Stimulated activated CD4-positive, alpha-beta T cell treated with anti-CD3 and anti-CD28 coated beads, TNF-alpha, amount 100 ng/mL, for 4 hours (primary cell): Measurements from ENCODE around the gene FRZB.

ENCODE experiments used
- DNase-seq, 3 experiments: peaks; one replicate each; pipeline ENCODE4 v3.0.0-alpha.2; 2020; ENCODE audit warnings: low read depth in 3 of 3

Gene FRZB

DNA sequence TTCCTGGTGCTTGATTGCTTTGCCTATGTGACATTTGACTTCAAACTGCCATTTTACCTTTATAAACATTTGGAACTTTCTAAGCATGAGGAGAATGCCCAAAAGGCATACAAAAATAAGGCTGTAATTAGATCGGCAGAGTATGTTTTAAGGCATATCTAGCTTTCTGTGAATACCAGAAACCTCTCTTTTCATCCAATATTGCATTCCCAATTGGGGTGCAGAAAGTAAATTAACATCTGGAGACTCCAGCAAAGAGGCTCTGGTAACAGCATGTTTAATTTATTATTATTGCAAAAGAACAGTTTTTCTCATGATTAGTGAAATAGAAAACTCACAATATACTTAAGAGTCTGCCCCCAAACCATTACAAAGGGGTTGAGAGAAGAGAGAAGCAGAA lies 32.1 kb downstream of the FRZB start:
- no peak for DNase-seq

- DNase-seq: no peak
Observed at GRCh38 chr2:182833084-182833854, 33.2 kb downstream of the FRZB start.

GRCh38 chr2:182831921-182832320 lies 34.5 kb downstream of the FRZB start:
- no peak for DNase-seq

GRCh38 chr2:182831101-182831500 lies 35.3 kb downstream of the FRZB start:
- no peak for DNase-seq

- no peak for DNase-seq
Observed at GRCh38 chr2:182827182-182827879, 39.1 kb downstream of the FRZB start.

DNA sequence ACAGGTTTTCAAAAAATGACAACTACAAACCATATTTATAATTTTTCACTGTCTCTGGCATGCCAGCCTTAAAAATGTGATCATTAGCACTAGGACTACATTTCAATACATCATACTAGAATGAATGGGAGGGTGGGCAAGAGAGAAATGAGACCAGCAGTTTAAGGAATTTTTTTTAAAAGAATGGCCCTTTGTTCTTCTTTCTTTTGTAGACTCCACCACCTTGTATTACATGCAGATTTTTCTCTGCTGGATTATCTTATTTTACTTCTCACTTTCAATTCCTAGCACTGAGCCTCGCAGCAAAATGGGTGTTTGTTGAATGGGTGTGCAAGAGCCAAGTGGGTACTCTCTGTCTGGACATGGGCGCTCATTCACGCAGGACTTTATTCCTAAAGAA lies 39.9 kb downstream of the FRZB start:
- no peak for DNase-seq

GRCh38 chr2:182826064-182826463 lies 40.4 kb downstream of the FRZB start:
- DNase-seq: no peak

DNA sequence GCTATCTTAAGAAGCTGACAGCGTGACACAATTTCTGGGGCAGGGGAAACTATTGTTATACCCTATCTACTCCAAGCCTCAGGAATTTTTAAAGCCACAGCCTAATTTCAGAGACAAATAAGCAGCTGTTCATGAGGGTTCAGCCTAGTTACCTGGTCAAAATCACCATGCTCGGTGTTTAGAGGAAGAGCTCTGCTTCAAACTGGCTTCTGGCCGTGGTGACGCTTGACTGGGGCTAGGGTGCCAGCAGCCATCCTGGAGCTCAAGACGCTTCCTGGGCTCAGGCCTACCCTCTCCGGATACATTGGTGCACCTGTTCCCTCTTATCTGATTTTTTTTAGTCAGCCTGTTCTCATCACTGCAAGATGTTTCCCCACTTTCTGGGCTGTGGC lies 41.7 kb downstream of the FRZB start:
- no peak for DNase-seq

DNA sequence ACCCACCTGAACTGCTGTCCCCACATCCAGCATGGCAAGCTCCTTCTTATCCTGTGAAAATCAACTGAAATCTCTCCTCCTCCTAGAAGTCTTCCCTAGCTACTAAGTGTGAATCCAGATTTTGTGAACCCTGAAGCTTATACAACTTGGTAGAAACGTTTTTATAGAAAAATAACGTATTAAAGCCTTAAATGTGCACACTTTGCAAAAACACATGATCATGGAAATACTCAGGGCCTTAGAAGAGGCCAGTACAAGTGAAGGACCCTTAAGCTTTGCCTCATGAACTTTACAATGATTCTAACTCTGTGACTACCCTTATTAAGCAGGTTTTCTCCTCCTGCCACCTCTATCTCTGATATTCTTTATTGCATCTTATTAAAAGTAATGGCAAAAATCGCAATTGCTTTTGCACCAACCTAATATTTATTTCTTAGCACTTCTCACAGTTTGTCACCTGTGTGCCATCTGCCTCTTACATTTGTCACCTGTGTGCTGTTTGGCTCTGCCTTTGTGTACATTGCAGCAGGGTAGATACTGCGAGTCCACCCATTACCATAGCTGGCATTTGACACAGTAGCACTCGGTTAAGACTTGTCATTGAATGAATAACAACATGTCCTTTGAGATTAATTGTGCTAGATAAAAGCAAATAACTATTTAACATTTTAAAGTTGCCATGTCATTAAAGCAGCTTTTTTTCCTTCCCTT lies 42.2 kb downstream of the FRZB start:
- no peak for DNase-seq

DNA sequence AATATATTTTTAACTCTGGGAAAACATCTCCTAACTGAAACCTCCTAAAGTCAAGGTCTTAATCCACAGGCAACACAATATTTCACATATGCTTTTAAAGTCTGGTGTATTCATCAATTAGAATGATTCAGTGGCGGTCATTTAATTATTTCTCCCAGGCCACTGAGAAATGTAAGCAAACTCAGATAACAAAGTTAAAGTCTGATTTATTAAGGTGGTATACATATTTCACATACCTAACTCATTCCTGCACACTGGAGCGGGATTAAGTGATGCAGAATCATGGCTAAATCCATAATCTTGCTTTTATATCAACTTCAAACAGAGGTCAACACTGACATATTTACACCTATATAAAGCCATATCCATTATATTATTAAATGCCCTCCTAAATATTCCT lies 43.7 kb downstream of the FRZB start:
- no peak for DNase-seq

DNA sequence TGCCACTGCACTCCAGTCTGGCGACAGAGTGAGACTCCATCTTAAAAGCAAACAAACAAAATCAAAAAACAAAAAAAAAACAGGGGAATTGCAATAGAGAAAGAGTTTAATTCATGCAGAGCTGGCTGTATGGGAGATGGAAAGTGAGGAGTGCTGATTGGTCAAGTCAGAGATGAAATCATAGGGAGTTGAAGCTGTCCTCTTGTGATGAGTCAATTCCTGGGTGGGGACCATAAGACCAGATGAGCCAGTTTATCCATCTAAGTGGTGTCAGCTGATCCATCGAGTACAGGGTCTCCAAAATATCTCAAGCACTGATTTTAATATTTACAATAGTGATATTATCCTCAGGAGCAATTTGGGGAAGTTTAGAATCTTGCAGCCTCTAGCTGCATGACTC lies 45.3 kb downstream of the FRZB start:
- no peak for DNase-seq

GRCh38 chr2:182819412-182819811 lies 47.0 kb downstream of the FRZB start:
- DNase-seq: no peak

DNA sequence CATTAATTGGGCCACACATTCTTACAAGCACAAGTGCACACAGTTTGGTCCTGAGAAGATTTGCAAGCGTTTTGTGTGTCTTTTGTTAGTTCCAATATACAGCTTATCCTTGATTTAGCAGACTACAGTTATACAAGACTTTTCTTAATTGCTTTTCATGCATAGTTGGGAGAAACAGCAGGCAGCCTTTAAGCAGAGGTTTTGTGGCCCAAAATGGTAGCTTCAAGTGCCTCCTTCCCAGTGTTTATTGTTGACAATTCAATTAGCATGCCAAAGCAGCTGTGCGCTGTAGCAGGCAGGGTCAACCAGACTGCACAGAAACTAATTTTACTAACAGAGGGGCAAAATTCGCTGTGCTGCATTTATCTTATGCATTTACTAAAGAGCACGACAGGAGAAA lies 47.5 kb downstream of the FRZB start:
- no peak for DNase-seq

DNA sequence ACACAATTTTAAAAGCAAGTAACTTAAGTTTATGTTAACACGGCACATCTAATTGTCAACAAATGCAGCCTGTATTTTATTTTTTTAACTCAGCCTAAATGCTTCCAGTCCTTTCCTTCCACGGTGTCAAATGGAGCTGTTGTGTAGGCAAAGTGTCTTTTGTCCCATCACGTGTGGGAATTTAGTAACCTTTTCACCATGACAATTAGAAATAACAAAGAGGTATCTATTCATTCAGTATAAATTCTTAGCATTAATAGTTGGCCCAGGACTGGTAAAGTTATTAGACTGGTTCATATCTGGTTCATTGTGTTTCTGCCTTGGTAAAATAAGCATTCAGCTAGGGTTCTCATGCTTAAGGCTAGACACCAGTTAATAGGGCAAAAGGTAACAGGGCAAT lies 47.9 kb downstream of the FRZB start:
- DNase-seq: no peak

DNA sequence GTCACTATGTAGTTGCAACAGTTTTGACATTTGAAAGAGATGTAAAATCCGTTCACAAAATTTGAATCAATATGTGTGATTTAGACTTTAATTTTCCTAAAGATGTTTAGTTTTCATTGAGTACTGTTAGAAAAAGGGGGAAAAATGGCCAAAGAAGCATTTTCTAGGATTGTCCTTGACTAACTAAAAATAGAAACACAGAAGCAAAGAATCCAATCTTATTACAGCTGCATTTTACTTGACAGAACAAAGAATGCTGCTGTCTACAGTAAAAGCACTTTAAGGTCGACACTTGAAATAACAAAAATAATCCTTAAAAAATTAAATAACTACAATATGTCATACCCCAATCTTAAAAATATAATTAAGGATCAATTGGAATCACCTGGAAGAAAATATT lies 48.9 kb downstream of the FRZB start:
- DNase-seq: no peak

- DNase-seq: no peak
Observed at GRCh38 chr2:182816866-182817265, 49.6 kb downstream of the FRZB start.

- no peak for DNase-seq
Observed at GRCh38 chr2:182814804-182815203, 51.6 kb downstream of the FRZB start.

GRCh38 chr2:182814380-182814779 lies 52.1 kb downstream of the FRZB start:
- DNase-seq: no peak

GRCh38 chr2:182810087-182810486 lies 56.4 kb downstream of the FRZB start:
- DNase-seq: no peak

DNA sequence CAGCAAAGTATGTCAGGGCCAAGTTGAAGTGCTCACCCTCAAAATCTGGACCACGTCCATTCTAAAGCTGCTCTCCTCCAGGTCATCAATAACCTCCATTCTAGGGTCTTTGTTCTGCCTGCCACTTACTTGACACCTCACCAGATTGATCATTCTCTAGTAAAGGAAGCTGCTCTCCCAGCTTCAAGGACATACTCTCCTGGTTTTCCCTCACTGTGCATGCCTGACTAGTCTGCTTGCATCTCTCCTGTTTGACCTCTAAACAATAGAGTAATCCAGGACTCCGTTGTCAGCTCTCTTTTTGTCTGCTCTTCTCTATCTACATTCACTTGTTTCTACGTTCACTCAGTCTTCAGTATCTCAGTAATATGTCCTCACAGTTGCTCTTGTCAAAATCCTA lies 59.1 kb downstream of the FRZB start:
- no peak for DNase-seq

- no peak for DNase-seq
Observed at GRCh38 chr2:182804128-182804527, 62.3 kb downstream of the FRZB start.

DNA sequence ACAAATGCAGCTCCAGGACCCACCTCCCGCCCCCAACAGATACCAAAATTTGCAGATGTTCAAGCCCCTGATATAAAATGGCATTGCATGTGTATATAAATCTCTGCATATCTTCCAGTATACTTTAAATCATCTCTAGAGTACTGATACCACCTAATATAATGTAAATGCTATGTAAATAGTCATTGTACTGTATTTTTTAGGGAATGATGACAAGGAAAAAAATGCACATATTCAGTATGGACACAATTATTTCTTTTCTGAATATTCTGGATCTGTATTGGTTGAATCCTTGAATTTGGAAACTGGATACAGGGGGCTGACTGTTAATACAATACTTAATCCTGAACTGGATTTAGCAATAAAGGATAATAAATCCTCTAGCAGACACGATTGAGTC lies 67.7 kb downstream of the FRZB start:
- DNase-seq: no peak

- DNase-seq: no peak
Observed at GRCh38 chr2:182792441-182792840, 74.0 kb downstream of the FRZB start.
